NCI-H2227 (cell line): ENCODE results near the gene G6PC2.
"Not testable (repeated sequence)": the region's sequence is repeated elsewhere in the genome, so short reads cannot be mapped to it uniquely, and the experiment has no call there.

Experiments used
- DNase-seq: peaks from one replicate; lab custom pipeline; 2025; ENCODE audit not compliant: unreplicated experiment; lab: John Stamatoyannopoulos, UW

The G6PC2 gene

DNA sequence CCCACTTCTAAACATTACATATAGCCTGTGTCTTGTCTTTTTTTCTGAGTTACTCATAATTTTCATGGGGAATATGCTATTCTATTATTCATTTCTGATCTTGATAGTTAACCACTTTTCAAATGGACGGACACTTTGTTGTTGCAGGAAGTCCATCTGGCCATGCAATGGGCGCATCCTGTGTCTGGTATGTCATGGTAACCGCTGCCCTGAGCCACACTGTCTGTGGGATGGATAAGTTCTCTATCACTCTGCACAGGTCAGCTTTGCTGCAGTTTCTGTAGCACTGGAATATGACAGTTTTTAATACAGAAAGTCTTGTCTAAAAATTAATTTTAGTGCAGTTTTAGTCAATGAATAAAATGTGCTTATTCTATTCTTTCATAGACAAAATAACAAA is 3.3 kb downstream of the G6PC2 start:
- no peak for DNase-seq

DNA sequence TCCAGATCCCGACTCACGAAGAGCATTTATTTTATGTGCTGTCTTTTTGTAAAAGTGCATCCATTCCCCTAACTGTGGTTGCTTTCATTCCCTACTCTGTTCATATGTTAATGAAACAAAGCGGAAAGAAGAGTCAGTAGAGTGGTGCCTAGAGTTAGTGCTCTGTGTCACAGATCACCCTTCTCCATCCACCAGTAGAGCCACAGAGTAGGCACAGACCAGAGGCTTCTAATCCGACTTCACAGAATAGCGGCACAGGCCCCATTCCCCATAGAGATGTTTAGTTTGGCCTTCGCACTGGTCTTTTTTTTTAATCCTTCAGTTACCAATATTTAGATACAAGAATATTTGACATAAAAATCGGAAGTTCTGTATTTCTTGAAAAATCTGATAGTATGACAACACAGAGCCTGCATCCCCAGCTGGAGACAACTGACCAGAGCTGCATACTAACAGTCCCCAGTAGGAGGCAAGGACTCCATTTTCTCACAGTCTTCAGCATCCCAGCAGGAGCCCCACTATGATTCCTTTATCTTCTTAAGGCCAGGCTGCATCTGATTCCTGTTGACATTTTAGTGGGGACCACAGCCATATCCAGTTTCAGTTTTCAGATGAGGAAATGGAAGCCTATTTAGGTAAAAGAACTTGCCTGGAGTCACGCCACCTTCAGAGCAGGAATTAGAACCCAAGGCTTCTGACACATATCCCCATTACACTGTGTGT is 7.0 kb downstream of the G6PC2 start:
- DNase-seq: no peak

DNA sequence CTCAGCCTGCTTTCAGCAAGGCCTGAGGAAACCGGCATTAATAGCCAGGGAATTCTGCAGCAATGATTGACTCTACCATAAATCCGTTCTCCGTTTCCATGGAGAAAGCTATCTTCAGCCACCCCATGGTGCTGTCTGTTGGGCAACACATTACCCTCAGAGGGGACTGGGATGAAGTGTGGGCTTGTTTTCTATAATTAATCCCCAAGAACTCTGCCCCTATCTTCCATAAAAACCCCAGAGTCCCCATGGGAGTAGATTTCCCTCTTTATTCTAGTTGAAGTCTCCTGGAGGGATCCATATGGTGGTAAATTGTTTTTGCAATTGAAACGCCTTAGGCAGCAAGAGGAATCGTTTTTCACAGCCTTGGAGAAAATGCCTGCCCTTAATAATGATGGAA is 9.2 kb downstream of the G6PC2 start:
- peak; percentile 93 for DNase-seq

DNA sequence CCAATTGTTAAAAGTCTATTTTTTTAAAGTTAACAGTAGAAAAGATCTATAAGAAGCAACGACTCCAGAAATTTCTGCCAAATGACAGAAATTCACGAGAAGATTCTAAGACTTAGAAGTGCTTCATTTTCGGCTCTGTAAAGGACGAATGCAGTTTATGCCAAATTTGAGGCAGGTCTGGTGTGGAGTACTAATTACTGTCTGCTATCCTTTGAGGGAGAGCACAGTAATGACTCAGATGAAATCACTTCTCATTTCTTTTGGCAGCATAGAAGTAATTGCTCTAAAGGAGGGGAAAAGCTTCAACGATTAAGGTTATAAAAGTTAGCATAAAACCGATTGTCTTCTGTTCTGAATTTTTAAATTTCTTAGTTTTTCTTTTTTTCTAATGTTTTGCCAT is 11.4 kb downstream of the G6PC2 start:
- DNase-seq: no peak

DNA sequence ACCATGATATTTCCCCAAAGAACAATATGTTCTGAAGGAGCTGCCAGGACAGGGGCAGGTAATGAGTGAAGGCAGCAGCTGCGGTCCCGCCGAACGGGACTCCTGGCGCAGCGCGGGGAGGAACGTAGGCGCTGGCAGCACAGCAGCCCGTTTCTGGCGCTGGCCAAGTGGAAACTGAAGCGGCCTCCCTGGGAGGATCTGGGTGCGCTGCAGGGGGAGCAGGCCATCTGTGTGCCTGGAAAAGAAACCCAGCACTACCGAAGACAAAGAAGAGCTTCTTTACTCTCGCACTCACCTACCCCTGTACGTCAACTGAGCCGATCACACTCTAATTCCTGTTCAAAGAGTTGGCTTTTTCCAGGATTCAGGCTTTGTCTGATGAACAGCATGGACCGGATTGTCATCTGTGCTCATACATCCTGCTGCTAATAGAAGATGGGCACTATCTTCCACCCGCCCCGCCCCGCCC is 11.8 kb downstream of the G6PC2 start:
- DNase-seq: peak; percentile 84

DNA sequence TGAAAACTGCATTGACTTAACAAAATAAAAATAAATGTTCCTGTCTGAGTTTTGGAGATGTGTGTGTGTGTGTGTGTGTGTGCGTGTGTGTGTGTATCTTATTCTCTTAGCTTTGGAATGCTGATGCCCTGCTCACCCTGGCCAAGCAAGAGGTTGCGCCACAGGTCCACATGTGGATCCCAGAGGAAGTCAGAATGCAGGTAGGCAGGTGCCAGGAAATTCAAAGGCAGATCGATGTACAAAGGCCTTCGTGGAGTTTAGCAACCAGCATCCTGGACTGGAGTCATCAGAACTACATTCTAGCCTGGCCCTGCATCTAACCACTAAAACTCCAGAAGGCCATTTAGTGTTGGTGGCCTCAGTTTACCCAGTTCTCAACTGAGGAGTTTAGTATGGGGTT is 12.4 kb downstream of the G6PC2 start:
- DNase-seq: peak; percentile 33

DNA sequence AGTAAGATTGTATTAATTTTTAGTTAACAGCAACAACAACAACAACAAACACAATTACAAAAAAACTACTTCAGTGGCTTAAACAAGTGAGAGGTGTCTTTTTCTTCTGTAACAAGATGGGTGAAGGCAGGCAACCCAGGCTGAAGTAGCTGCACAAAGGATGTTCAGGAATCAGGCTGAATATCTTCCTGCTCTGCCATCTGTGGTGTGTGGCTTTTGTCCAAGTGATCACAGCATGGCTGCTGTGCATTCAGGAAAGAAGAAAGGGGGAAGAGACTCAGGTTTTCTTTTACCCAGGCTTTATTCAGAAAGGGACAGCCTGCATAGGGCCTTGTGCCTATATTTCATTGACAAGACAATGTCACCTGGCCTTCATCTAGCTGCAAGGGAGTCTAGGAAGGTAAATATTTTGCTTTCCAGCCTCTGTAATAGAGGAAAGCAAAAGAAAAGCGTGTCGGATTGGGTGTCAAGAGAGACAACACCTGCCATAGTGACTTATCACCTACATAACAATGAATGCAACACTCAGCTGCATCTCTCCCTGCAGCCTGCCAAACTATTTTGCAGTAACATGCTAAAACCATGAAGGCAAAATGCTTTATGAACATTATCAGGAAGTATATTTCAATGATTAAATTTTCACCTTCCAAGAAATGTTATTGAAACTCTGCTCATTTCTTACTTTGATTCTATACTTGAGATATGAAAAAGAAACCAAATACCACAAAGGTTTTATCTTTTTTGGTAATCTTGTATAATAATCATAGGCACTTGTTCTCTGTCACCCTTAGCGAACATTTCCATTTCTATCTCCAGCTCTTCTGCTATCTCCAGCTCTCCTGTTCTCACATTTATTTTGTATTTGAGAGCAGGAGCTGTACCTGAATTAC is 14.6 kb downstream of the G6PC2 start:
- DNase-seq: no peak

DNA sequence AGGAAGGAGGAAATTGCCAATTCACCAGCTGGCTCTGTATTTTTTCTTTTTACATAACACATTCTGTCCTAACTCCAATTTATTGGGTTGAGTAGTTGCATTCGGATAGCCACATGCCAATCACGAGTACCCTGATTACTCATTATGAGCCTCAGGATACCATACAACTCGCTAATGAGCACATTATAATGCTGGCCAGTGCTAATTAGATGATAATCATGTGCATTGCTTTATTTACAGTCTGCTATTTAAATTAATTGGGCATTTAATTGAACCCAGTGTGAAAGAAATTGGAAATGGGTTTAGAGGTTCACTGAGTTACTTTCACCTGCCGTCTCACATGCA is 15.2 kb downstream of the G6PC2 start:
- no peak for DNase-seq

DNA sequence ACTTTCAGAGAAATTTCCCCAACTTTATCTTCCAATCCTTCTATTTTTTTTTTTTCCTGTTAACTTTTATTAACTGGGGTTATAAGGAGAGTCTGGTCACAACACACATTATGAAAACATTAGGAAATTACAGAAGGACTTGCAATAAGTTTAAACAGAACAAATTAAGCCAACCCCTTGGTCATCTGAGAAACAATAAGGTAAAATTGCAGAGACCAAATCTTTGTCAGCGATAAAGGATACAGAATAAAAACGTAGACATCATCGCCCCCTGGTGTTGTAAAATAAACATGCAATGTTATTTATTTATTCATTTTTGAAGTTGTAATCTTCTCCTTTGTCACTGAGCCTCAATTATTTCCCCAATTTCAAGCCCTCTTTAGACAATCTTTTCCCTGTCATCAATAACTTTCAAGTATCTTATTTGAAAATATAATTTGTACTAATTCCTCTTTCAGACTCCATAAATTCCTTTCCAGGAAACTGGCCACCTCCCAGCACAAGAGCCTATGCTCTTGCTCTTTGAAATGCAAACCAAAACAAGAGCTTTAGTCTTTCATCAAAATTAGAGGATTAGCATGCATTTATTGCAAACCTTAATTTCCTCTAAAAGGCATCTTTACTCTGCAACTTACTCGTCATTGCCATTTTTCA is 19.5 kb downstream of the G6PC2 start:
- peak; percentile 71 for DNase-seq

DNA sequence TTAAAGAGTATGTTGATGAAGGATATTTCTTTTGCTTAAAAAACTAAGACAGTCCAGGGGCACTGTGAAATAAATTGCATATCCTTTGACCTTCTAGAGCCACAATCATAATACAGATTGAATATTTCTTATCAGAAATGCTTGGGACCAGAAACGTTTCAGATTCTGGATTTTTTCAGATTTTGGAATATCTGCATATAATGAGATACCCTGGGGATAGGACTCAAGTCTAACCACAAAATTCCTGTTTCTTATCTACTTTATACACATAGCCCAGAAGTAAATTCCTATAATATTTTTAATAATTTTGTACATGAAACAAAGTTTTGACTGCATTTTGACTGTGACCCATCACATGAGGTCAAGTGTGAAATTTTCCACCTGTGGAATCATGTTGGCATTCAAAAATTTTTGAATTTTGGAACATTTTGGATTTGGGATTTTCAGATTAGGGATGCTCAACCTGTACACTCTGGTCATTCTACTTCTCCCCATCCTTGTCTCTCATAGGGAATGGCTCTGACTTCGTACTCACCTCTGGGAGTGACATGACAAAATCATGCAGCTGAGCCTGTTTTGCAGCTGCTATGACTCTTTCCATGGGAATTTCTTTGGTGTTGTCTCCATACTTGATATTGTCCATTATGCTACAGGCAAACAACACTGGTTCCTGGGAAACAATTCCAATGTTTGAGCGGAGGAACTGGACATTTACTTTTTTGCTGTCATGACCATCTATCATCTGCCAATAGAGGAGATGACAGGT is 25.7 kb downstream of the G6PC2 start:
- DNase-seq: no peak

DNA sequence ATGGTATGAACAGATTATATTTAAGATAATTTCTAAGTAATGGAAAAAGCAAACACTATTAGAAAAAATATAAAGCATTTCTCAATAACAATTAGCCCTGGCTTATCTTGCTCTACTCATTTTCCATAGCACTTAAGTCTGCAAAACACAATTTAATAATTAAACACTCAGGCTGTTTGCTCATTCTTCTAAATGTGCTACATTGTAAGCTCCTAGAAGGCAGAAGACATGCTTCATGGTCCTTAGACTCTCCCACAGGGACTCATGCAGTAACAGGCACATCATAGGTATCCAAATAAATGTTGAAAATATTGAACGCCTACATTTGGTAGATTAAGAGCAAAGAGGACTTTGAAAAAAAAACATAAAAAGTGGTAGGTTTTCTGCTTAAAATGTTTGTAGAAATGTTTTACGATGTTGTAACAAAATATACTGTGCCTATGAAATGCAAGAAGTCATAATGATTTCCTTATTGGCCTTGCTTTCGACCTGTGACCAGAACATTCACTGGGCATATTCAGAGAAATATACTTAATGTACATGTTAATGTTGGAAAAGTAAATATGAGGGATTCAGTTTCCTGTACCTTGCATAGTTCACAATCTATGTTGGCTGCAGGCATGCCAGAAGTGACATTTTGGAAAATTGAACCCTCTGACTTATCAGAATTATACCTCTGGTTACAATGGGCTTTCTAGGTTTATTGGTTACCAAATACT is 27.2 kb downstream of the G6PC2 start:
- DNase-seq: no peak

DNA sequence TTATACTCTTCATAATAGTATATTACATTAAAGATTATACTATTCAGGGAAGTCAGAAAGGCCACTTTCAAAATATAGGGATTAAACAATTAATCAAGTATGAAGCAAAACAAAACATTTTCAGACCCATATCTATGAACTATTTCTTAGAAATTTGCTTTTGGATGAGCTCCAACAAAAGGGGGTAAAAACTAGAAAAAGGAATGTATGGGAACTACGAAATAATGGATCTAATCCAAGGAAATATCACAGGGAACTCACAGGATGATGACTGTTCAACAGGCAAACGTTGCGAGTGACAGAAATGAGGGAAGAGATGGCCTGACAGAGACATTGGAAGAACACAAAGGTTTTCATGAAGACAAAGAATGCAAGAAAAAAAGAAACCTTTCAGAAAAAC is 27.9 kb downstream of the G6PC2 start:
- DNase-seq: no peak

DNA sequence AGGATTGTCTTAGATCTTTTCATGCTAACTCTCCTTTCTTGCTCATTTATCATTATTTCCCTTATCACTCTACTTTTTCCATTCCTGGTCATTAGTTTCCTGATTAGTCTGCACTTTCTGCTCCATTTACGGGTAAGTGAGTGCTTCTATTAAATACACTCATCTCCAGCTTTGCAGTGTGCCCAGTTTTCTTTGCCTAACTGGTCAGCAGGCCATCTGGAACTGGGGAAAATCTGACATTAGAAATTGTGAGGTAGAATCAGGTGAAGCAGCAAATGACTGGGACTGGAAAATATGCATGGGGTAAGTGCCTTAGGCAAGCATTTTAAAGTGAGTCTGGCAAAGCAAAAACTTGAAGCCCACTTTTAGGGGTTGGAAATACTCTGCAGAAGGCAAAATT is 29.2 kb downstream of the G6PC2 start:
- DNase-seq: no peak

DNA sequence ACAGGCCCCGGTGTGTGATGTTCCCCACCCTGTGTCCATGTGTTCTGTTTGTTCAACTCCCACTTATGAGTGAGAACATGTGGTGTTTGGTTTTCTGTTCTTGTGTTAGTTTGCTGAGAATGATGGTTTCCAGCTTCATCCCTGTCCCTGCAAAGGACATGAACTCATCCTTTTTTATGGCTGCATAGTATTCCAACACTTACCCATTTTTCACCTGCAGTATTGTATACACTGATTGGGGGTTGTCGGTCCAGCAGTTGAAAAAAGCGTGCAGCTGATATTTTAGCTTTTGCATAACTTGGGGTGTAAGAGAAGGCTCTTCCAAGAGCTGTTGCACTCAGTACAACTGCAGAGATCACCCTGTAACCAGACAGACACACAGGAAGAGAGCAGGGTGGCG is 31.1 kb downstream of the G6PC2 start:
- not testable (repeated sequence) for DNase-seq

DNA sequence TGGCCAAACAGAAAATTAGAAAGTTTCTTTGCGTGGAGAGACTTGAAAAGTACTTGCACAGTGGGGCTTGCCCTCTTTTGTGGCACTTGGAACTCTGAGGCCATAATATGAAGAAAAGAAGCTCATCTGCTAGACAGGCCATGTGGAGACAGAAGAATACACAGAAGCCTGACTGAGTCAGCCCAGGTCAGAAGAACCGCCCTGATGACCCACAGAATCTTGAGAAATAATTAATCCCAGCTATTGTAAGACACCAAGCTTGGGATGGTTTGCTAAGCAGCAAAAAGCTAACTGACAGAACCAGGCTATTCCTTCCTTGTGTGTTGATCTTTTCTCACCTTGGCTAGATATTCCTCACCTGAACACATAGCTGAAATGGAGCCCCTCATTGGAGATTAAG is 33.7 kb downstream of the G6PC2 start:
- DNase-seq: no peak

DNA sequence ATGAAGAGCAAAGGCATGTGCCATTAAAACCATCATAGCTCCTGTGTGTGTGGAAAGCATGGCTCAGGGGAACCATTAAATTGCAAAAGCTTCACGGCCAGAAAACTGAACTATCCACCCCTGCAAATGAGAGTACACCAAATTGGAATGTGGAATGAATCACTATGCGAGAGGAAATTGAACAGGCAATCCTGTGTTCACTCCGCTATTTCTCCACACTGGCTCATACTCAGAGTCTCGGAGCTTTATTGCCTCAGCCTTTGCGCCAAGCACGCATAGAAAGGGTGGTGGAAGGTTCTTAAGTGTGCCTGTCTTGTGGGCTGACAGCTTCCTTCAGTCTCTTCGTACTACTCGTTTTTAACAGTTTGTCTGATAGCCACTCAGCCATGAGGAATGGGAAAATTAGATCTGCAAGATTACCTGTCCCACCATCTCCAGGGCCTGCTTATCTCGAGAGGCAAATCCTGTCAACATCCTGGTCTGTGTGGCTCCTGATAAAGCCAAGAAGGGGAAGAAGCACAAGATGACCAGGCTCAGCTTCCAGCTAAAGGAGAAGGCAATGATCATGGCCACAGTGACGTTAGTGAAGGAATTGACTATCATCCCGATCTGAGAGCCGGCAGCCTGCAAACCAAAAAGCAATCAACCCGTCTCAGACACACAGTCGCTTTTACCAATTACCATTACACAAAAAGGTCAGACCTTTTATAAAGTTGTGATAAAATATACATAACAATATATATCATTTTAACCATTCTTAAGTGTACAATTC is 34.9 kb downstream of the G6PC2 start:
- no peak for DNase-seq

DNA sequence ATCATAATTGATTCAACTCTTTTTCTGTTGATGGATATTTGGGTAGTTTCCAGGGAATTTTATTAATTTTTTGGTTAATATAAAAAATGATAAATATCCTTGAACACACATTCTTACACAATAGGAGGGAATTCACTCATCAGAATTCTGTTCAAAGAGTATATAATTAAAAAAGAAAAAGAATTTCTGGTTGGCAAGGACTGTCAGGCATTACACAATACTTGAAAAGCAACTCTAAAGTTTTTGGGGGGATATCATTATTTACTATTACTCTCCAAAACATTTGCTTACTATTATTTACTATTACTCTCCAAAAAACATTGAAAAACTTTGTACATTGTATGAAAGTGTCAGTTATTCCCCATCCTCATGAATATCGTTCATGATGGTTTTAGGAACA is 38.0 kb downstream of the G6PC2 start:
- no peak for DNase-seq

DNA sequence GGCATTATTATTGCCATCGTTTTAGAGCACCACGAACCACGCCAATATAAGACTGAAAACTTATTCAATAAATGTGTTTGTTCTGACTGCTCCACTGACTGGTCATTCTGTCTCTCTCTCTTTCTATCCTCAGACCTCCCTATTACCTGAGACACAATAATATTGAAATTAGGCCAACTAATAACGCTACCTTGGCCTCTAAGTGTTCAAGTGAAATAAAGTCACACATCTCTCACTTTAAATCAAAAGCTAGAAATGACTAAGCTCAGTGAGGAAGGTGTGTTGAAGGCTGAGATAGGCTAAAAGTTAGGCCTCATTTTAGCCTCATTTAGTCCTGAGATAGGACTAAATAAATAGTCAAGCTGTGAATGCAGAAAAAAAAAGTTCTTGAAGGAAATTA is 38.8 kb downstream of the G6PC2 start:
- no peak for DNase-seq

DNA sequence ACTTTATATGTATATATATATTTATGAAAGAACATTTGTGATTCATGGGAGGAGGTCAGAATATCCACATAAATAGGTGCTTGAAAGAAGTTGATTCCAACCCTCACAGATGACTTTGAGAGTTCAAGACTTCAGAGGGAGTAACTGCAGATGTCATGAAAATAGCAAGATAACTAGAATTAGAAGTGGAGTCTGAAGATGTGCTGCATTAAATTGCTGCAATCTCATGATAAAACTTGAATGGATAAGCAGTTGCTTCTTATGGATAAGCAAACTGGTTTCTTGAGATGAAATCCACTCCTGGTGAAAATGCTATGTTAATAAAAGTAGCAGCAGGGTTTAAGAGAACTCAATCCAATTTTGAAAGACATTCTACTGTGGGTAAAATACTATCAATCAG is 40.2 kb downstream of the G6PC2 start:
- DNase-seq: no peak

DNA sequence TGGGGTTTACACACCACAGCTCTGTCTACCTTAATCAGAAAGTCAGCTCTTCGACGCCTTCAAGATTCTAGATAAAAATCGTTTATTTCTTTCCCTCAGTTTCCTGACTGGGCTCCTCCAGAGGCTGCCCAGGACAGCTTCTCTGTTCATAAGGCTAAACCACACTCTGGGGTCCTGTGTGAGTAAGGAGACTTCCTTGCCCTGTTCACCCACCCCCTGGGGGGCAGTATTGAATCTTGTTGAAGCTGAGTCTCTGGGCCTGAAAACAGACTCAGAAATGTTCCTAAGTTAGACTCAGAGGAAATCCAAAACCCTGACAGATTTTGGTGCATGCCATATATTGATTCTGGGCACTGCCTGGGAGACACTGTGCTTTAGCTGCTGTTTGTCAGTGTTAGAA is 43.0 kb downstream of the G6PC2 start:
- DNase-seq: no peak
